Neural cell (in vitro differentiated cells): ENCODE measurements around the gene NIM1K. TPM values are rescaled to one million over a fixed set of nuclear protein-coding genes. Genes with fewer than 3 reads are reported as not detected.
"Not testable (repeated sequence)": the region's sequence is repeated elsewhere in the genome, so short reads cannot be mapped to it uniquely, and the experiment has no call there.

ENCODE experiments used
- H2AFZ ChIP-seq: fragments of 200-600, 300-800 bp; sonication (generic), shearing (Covaris generic); 2 replicates; pipeline ENCODE4 v1.6.0; 2014; ENCODE audit warnings: low read depth, mild to moderate bottlenecking, antibody characterized with exemption, low read length, moderate library complexity
- H3F3A ChIP-seq: fragments of 200-600 bp; shearing (Covaris generic); 2 replicates; pipeline ENCODE4 v1.6.1; 2016; ENCODE audit warnings: mild to moderate bottlenecking, moderate library complexity, mixed read lengths, antibody characterized with exemption, low read length; ENCODE audit not compliant: insufficient read depth, poor library complexity, severe bottlenecking
- H3K27ac ChIP-seq: fragments of 200-600, 300-800 bp; sonication (generic), shearing (Covaris generic); 2 replicates; pipeline ENCODE4 v1.5.1; 2014; ENCODE audit warnings: mild to moderate bottlenecking, low read length, moderate library complexity
- H3K27me3 ChIP-seq: fragments of 300-800, 200-600 bp; sonication (generic), shearing (Covaris generic); 2 replicates; pipeline ENCODE4 v1.6.0; 2014; ENCODE audit warnings: mild to moderate bottlenecking, low read depth, low read length, moderate library complexity; ENCODE audit not compliant: insufficient read depth
- H3K36me3 ChIP-seq: fragments of 300-800, 200-600 bp; sonication (generic), shearing (Covaris generic); 2 replicates; pipeline ENCODE4 v1.5.1; 2014; ENCODE audit warnings: mild to moderate bottlenecking, antibody characterized with exemption, low read length, moderate library complexity; ENCODE audit not compliant: insufficient read depth
- H3K4me2 ChIP-seq: fragments of 300-800, 200-600 bp; sonication (generic), shearing (Covaris generic); 2 replicates; pipeline ENCODE4 v1.6.0; 2014; ENCODE audit warnings: mild to moderate bottlenecking, low read length
- H3K4me3 ChIP-seq: fragments of 300-800, 200-600 bp; sonication (generic), shearing (Covaris generic); 2 replicates; pipeline ENCODE4 v1.5.1; 2014; ENCODE audit warnings: mild to moderate bottlenecking, low read length, moderate library complexity
- H3K79me2 ChIP-seq: fragments of 200-600 bp; shearing (Covaris generic); replicated peaks from 2 replicates; pipeline ENCODE4 v1.6.0; 2014; ENCODE audit warnings: mild to moderate bottlenecking, low read length, moderate library complexity; ENCODE audit not compliant: insufficient read depth
- H3K9ac ChIP-seq: fragments of 300-800, 200-600 bp; sonication (generic), shearing (Covaris generic); 2 replicates; pipeline ENCODE4 v1.6.1; 2016; ENCODE audit warnings: mild to moderate bottlenecking, low read length, mixed read lengths
- H3K9me2 ChIP-seq: fragments of 200-600 bp; shearing (Covaris generic); 2 replicates; pipeline ENCODE4 v1.6.1; 2016; ENCODE audit warnings: mild to moderate bottlenecking, low read length, mixed read lengths; ENCODE audit not compliant: insufficient read depth
- H3K9me3 ChIP-seq: fragments of 200-600, 300-800 bp; sonication (generic), shearing (Covaris generic); 2 replicates; pipeline ENCODE4 v1.6.1; 2016; ENCODE audit warnings: mild to moderate bottlenecking, mixed run types, low read length, moderate library complexity, mixed read lengths
- H4K20me1 ChIP-seq: fragments of 200-600 bp; shearing (Covaris generic); 2 replicates; pipeline ENCODE4 v1.6.1; 2016; ENCODE audit warnings: mild to moderate bottlenecking, mixed run types; ENCODE audit not compliant: insufficient read depth
- CTCF ChIP-seq: fragments of 450-650 bp; IDR thresholded peaks from 2 replicates; pipeline ENCODE4 v1.5.1; 2014; ENCODE audit warnings: antibody characterized with exemption, mild to moderate bottlenecking, moderate library complexity; ENCODE audit not compliant: poor library complexity, severe bottlenecking
- EP300 ChIP-seq: fragments of 450-650 bp; conservative IDR thresholded peaks from 2 replicates; pipeline ENCODE4 v1.6.1; 2014; ENCODE audit warnings: antibody characterized with exemption, mild to moderate bottlenecking, moderate library complexity; ENCODE audit not compliant: poor library complexity, severe bottlenecking
- EZH2 ChIP-seq: fragments of 200-600, 300-800 bp; shearing (Covaris generic), sonication (generic); IDR thresholded peaks from 2 replicates; pipeline ENCODE4 v1.6.1; 2014; ENCODE audit warnings: antibody characterized with exemption, low read length, borderline replicate concordance, mild to moderate bottlenecking; ENCODE audit not compliant: insufficient read depth, poor library complexity, severe bottlenecking
- MXI1 ChIP-seq: fragments of 450-650 bp; conservative IDR thresholded peaks from 2 replicates; pipeline ENCODE4 v1.6.1; 2014; ENCODE audit warnings: antibody characterized with exemption, mild to moderate bottlenecking; ENCODE audit not compliant: poor library complexity, severe bottlenecking
- POLR2AphosphoS5 ChIP-seq: IDR thresholded peaks from 2 replicates; pipeline ENCODE4 v1.6.1; 2012
- RAD21 ChIP-seq: fragments of 450-650 bp; conservative IDR thresholded peaks from 2 replicates; pipeline ENCODE4 v1.6.1; 2014; ENCODE audit warnings: antibody characterized with exemption, mild to moderate bottlenecking, moderate library complexity
- REST ChIP-seq: IDR thresholded peaks from 2 replicates; pipeline ENCODE4 v1.6.1; 2012; ENCODE audit warnings: borderline replicate concordance
- SMC3 ChIP-seq: fragments of 450-650 bp; conservative IDR thresholded peaks from 2 replicates; pipeline ENCODE4 v1.6.1; 2014; ENCODE audit warnings: antibody characterized with exemption, mild to moderate bottlenecking, moderate library complexity; ENCODE audit not compliant: poor library complexity
- TAF1 ChIP-seq: IDR thresholded peaks from 2 replicates; pipeline ENCODE4 v1.6.1; 2012; ENCODE audit warnings: low read depth
- polyA plus RNA-seq: library from polyadenylated mRNA; depleted of rRNA; stranded (reverse); fragments of >200 nt; gene quantifications from 2 replicates; pipeline ENCODE4 v1.2.3, GENCODE V29; 2014

NIM1K gene
- polyA plus RNA-seq, 1 donor from 2014 or later: 4.4 TPM

GRCh38 chr5:43258116-43258515, 66.1 kb downstream of the NIM1K start:
- H3K27ac ChIP-seq: no peak overlapping the region

GRCh38 chr5:43262269-43262668, 70.2 kb downstream of the NIM1K start:
- H2AFZ ChIP-seq, H3F3A ChIP-seq, H3K4me2 ChIP-seq, H3K4me3 ChIP-seq, H3K27me3 ChIP-seq, H3K9me3 ChIP-seq, H3K9ac ChIP-seq, H3K79me2 ChIP-seq, H3K27ac ChIP-seq, H3K9me2 ChIP-seq, H4K20me1 ChIP-seq, H3K36me3 ChIP-seq: not testable (repeated sequence)

More at GRCh38 chr5:43258116-43258515, 66.1 kb downstream of the NIM1K start:
- TF ChIP-seq REST (no peak), EZH2 (no peak), SMC3 (no peak), TAF1 (no peak), EP300 (no peak), MXI1 (no peak), CTCF (no peak), RAD21 (no peak), POLR2AphosphoS5 (no peak)
- no peaks in the 10 kb centered on the region for H3K79me2 ChIP-seq
- H3K9ac ChIP-seq: no peak overlapping the region
- no peaks in the 10 kb centered on the region for H3K36me3 ChIP-seq
- H2AFZ ChIP-seq: no peak overlapping the region
- no peaks in the 10 kb centered on the region for H3K9me2 ChIP-seq
- H3K4me3 ChIP-seq: no peak overlapping the region
- H3K9me3 ChIP-seq: no peaks in the 10 kb centered on the region
- no peaks in the 10 kb centered on the region for H3F3A ChIP-seq
- no peaks in the 10 kb centered on the region for H3K27me3 ChIP-seq
- no peak overlapping the region for H3K4me2 ChIP-seq
- no peaks in the 10 kb centered on the region for H4K20me1 ChIP-seq
